IMR-90 (cell line): ENCODE measurements around the gene KIAA0319L. TPM values are rescaled to one million over a fixed set of nuclear protein-coding genes. Genes with fewer than 3 reads are reported as not detected.

ENCODE experiments used
- ATAC-seq: fragments of 200-7000 bp; cut with Tn5 transposase; 2 replicates; pipeline ENCODE4 v1.9.1; 2020; ENCODE audit warnings: low read depth, mild to moderate bottlenecking, moderate library complexity
- BruUV-seq: library from RNA; stranded (reverse); fragments of 400-500 nt; replicated peaks from 2 replicates; lab custom pipeline; 2021; lab: Mats Ljungman, UMichigan
- CTCF ChIA-PET: fragments of 300-600 bp; formaldehyde crosslinking; extraction: SDS; loops from one replicate; lab custom pipeline; 2021; ENCODE audit warnings: antibody characterized with exemption; lab: Yijun Ruan, JAX
- POLR2A ChIA-PET: fragments of 300-600 bp; sonication (Branson Sonifier 250); formaldehyde crosslinking; loops from one replicate; lab custom pipeline; 2022; ENCODE audit warnings: antibody characterized with exemption; ENCODE audit not compliant: unreplicated experiment; lab: Charles Lee
- DNase-seq: peaks from one replicate; pipeline ENCODE4 v3.0.0; 2013
- H2AFZ ChIP-seq: replicated peaks from 2 replicates; pipeline ENCODE3; 2013; ENCODE audit warnings: low read length, mild to moderate bottlenecking; ENCODE audit not compliant: poor library complexity
- H2AK5ac ChIP-seq: 2 replicates; pipeline ENCODE4 v1.6.1; 2013; ENCODE audit warnings: low read depth, low read length, inconsistent platforms
- H2AK9ac ChIP-seq: replicated peaks from 2 replicates; pipeline ENCODE3; 2013; ENCODE audit warnings: mild to moderate bottlenecking, low read depth, low read length, moderate library complexity; ENCODE audit not compliant: poor library complexity
- H2BK120ac ChIP-seq: 2 replicates; pipeline ENCODE4 v1.6.1; 2013; ENCODE audit warnings: low read depth, low read length, inconsistent platforms
- H2BK15ac ChIP-seq: 3 replicates; pipeline ENCODE4 v1.6.1; 2013; ENCODE audit warnings: low read depth, low read length, inconsistent platforms
- H2BK20ac ChIP-seq: 2 replicates; pipeline ENCODE4 v1.6.1; 2013; ENCODE audit warnings: low read depth, mild to moderate bottlenecking, inconsistent platforms, low read length, moderate library complexity
- H2BK5ac ChIP-seq: 2 replicates; pipeline ENCODE4 v1.6.1; 2013; ENCODE audit warnings: mild to moderate bottlenecking, low read depth, low read length, inconsistent platforms; ENCODE audit not compliant: poor library complexity, severe bottlenecking
- H3K14ac ChIP-seq: replicated peaks from 2 replicates; pipeline ENCODE4 v1.6.1; 2013; ENCODE audit warnings: low read depth, low read length, inconsistent platforms
- H3K18ac ChIP-seq: 2 replicates; pipeline ENCODE4 v1.6.1; 2013; ENCODE audit warnings: low read depth, low read length, control low read depth
- H3K23ac ChIP-seq: 2 replicates; pipeline ENCODE4 v1.6.1; 2013; ENCODE audit warnings: low read depth, low read length, inconsistent platforms
- H3K27ac ChIP-seq: 2 replicates; pipeline ENCODE4 v1.5.1; 2013; ENCODE audit warnings: mild to moderate bottlenecking, control low read depth, low read length; ENCODE audit not compliant: insufficient read depth
- H3K27me3 ChIP-seq: 2 replicates; pipeline ENCODE4 v1.6.1; 2013; ENCODE audit warnings: low read length; ENCODE audit not compliant: control insufficient read depth, insufficient read depth
- H3K36me3 ChIP-seq: 2 replicates; pipeline ENCODE4 v1.6.1; 2013; ENCODE audit warnings: low read length, mixed read lengths; ENCODE audit not compliant: control insufficient read depth, insufficient read depth
- H3K4ac ChIP-seq: 2 replicates; pipeline ENCODE4 v1.6.1; 2013; ENCODE audit warnings: low read depth, low read length, inconsistent platforms
- H3K4me1 ChIP-seq: 2 replicates; pipeline ENCODE4 v1.6.1; 2013; ENCODE audit warnings: low read length, mixed read lengths; ENCODE audit not compliant: control insufficient read depth, insufficient read depth
- H3K4me2 ChIP-seq: 2 replicates; pipeline ENCODE4 v1.6.1; 2013; ENCODE audit warnings: low read depth, mild to moderate bottlenecking, control low read depth, low read length, moderate library complexity
- H3K4me3 ChIP-seq: 2 replicates; pipeline ENCODE4 v1.5.1; 2013; ENCODE audit warnings: low read depth, mild to moderate bottlenecking, control low read depth, low read length, moderate library complexity; ENCODE audit not compliant: insufficient read depth
- H3K56ac ChIP-seq: 2 replicates; pipeline ENCODE4 v1.6.1; 2013; ENCODE audit warnings: low read length, inconsistent platforms; ENCODE audit not compliant: insufficient read depth; ENCODE audit errors: extremely low read depth
- H3K79me1 ChIP-seq, 2 experiments: 2 replicates each; pipeline ENCODE4 v1.6.1; 2013; ENCODE audit warnings: low read length in 2 of 2, inconsistent platforms in 1 of 2, low read depth in 1 of 2
- H3K9ac ChIP-seq: 2 replicates; pipeline ENCODE4 v1.6.1; 2013; ENCODE audit warnings: low read depth, low read length, control low read depth
- H3K9me1 ChIP-seq: 2 replicates; pipeline ENCODE4 v1.6.1; 2013; ENCODE audit warnings: low read length, inconsistent platforms; ENCODE audit not compliant: insufficient read depth
- H3K9me3 ChIP-seq: 2 replicates; pipeline ENCODE4 v1.6.1; 2013; ENCODE audit warnings: low read length; ENCODE audit not compliant: control insufficient read depth, insufficient read depth
- H4K20me1 ChIP-seq: 2 replicates; pipeline ENCODE4 v1.6.1; 2013; ENCODE audit warnings: low read length, inconsistent platforms; ENCODE audit not compliant: insufficient read depth
- H4K5ac ChIP-seq: 2 replicates; pipeline ENCODE4 v1.6.1; 2013; ENCODE audit warnings: mild to moderate bottlenecking, low read depth, low read length, control low read depth
- H4K8ac ChIP-seq, 2 experiments: 2 replicates each; pipeline ENCODE4 v1.6.1; 2013; ENCODE audit warnings: low read depth in 2 of 2, low read length in 2 of 2, control low read depth in 1 of 2, inconsistent platforms in 1 of 2
- H4K91ac ChIP-seq: 2 replicates; pipeline ENCODE4 v1.6.1; 2013; ENCODE audit warnings: low read depth, low read length, inconsistent platforms; ENCODE audit not compliant: insufficient read depth
- BHLHE40 ChIP-seq: fragments of 150-350 bp; IDR thresholded peaks from 2 replicates; pipeline ENCODE4 v1.6.1; 2016; ENCODE audit warnings: mild to moderate bottlenecking, low read depth, low read length
- CEBPB ChIP-seq: IDR thresholded peaks from 2 replicates; pipeline ENCODE4 v1.6.1; 2012; ENCODE audit warnings: low read depth, low read length, improper control_type of control experiment
- CHD1 ChIP-seq: IDR thresholded peaks from 2 replicates; pipeline ENCODE4 v1.6.1; 2012; ENCODE audit warnings: low read depth, low read length, improper control_type of control experiment
- CTCF ChIP-seq: conservative IDR thresholded peaks from 2 replicates; pipeline ENCODE4 v1.5.1; 2012; ENCODE audit warnings: mild to moderate bottlenecking, low read depth, low read length, improper control_type of control experiment
- ELK1 ChIP-seq: fragments of 150-350 bp; IDR thresholded peaks from 2 replicates; pipeline ENCODE4 v1.6.1; 2016; ENCODE audit warnings: low read depth, mild to moderate bottlenecking, low read length, moderate library complexity, borderline replicate concordance
- FOS ChIP-seq: fragments of 150-350 bp; IDR thresholded peaks from 2 replicates; pipeline ENCODE4 v1.6.1; 2016; ENCODE audit warnings: low read depth, low read length
- MAFK ChIP-seq: IDR thresholded peaks from 2 replicates; pipeline ENCODE4 v1.6.1; 2012; ENCODE audit warnings: low read depth, low read length, improper control_type of control experiment
- MAZ ChIP-seq: IDR thresholded peaks from 2 replicates; pipeline ENCODE4 v1.6.1; 2012; ENCODE audit warnings: low read depth, mild to moderate bottlenecking, low read length, improper control_type of control experiment, moderate library complexity, borderline replicate concordance
- MXI1 ChIP-seq: IDR thresholded peaks from 2 replicates; pipeline ENCODE4 v1.6.1; 2012; ENCODE audit warnings: low read depth, mild to moderate bottlenecking, low read length, moderate library complexity, borderline replicate concordance
- NFE2L2 ChIP-seq: fragments of 150-350 bp; IDR thresholded peaks from 2 replicates; pipeline ENCODE4 v1.6.1; 2016; ENCODE audit warnings: low read depth, mild to moderate bottlenecking, low read length
- POLR2A ChIP-seq: IDR thresholded peaks from 2 replicates; pipeline ENCODE4 v1.6.1; 2012; ENCODE audit warnings: mild to moderate bottlenecking, low read depth, low read length
- RAD21 ChIP-seq: IDR thresholded peaks from 2 replicates; pipeline ENCODE4 v1.6.1; 2012; ENCODE audit warnings: low read length, improper control_type of control experiment
- RCOR1 ChIP-seq: IDR thresholded peaks from 2 replicates; pipeline ENCODE4 v1.6.1; 2012; ENCODE audit warnings: mild to moderate bottlenecking, low read length, improper control_type of control experiment; ENCODE audit not compliant: insufficient replicate concordance
- RFX5 ChIP-seq: IDR thresholded peaks from 2 replicates; pipeline ENCODE4 v1.8.0; 2012; ENCODE audit warnings: low read depth, mild to moderate bottlenecking, low read length, moderate library complexity
- SMC3 ChIP-seq: fragments of 150-350 bp; IDR thresholded peaks from 2 replicates; pipeline ENCODE4 v1.6.1; 2016; ENCODE audit warnings: low read depth, mild to moderate bottlenecking, antibody characterized with exemption, low read length, moderate library complexity
- WGBS, 2 experiments: methylation state at CpG; one replicate each; pipeline versions ENCODE4 v1.1.5 to v1.1.7; 2013; ENCODE audit warnings: missing lambda C conversion rate in 2 of 2; ENCODE audit not compliant: insufficient read length in 1 of 2; ENCODE audit errors: extremely low coverage in 2 of 2; 5-methylcytosine and 5-hydroxymethylcytosine counted together
- dilution Hi-C: fragments of 300-500 bp; cut with HindIII; formaldehyde crosslinking; loops from one replicate; pipeline ENCODE4 v1.14.3; 2018; ENCODE audit warnings: low sequenced_read_pairs; ENCODE audit not compliant: unreplicated experiment
- in situ Hi-C: fragments of 300-500 bp; cut with MboI; formaldehyde crosslinking; loops from 3 replicates; pipeline ENCODE4 v1.14.3; 2019; ENCODE audit warnings: low sequenced_read_pairs, inconsistent platforms, mixed read lengths
- intact Hi-C: fragments of 100-400 bp; cut with micrococcal nuclease; formaldehyde crosslinking; loops from 2 replicates; pipeline ENCODE4 v1.10.0; 2022
- polyA plus RNA-seq, 3 experiments: library from polyadenylated mRNA; depleted of rRNA; stranded (reverse); fragments of >200 nt; gene quantifications; 2 replicates each; pipeline ENCODE4 v1.2.3, GENCODE V29; 2012; ENCODE audit warnings: low replicate concordance in 1 of 3
- total RNA-seq: library from RNA; depleted of rRNA; stranded (reverse); fragments of >200 nt; gene quantifications from 2 replicates; pipeline ENCODE4 v1.2.3, GENCODE V29; 2012
- TF ChIP-seq, protein P1 (sequence below): fragments of 150-350 bp; IDR thresholded peaks from 2 replicates; pipeline ENCODE4 v1.6.1; 2017; ENCODE audit warnings: mild to moderate bottlenecking, antibody characterized with exemption, low read length, low read depth

Gene KIAA0319L
- total and polyA plus RNA-seq, 2 of the 4 experiments (the other 2 are of a cell fraction) = 38.0 to 49.8 TPM

DNA sequence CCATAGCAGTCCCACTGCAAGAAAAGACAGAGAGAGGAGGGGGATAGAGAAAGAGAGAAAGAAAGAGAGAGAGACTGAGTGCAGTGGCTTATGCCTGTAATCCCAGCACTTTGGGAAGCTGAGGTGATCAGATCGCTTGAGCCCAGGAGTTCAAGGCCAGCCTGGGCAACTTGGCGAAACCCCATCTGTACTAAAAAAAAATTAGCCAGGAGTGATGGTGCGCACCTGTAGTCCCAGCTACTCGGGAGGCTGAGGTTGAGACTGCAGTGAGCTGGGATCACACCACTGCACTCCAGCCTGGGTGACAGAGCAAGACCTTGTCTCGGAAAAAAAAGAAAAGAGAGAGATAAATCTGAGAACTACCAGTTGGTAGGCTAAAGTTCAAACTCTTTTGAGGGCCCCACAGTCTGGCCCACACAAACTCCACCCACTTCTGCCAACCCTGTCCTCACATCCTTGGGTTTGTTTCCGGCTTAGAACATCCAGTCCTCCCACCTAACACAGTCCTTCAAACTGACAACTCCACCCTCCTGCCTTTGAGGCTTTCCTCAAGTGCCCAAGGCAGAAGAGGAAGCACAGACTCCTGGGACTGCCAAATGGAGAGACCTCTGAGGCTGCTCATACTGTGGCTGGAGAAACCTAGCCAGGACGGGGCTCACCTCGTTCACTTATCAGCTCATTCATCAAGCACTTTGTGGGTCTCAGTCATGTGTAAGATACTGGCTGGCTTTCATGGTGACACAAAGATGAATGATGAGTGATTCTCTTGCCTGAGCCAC is 36.0 kb upstream of the KIAA0319L start:
- H3K9me3 ChIP-seq = no peaks in the 10 kb centered on the region
- H4K8ac ChIP-seq = no peak overlapping the region
- no peak overlapping the region for H3K4ac ChIP-seq
- dilution Hi-C loops = no loop called here
- no peaks in the 10 kb centered on the region; the same call in 1 of the 2 replicates for H4K20me1 ChIP-seq
- DNase-seq (no peak), ATAC-seq (no peak)
- H3K56ac ChIP-seq = no peak overlapping the region
- no peak overlapping the region for H3K4me2 ChIP-seq
- ChIA-PET POLR2A (no interaction called here), CTCF (no interaction called here)
- no peaks in the 10 kb centered on the region for H3K4me1 ChIP-seq
- no peak overlapping the region for H2BK5ac ChIP-seq
- H4K5ac ChIP-seq = no peak overlapping the region
- H3K36me3 ChIP-seq = peaks cover 6% of the 10 kb centered on the region
- H3K27ac ChIP-seq = no peak overlapping the region
- in situ Hi-C loops = no loop called here
- no peak overlapping the region for H2BK120ac ChIP-seq
- H3K14ac ChIP-seq = no peak overlapping the region
- no peak overlapping the region for H2BK15ac ChIP-seq
- H3K9ac ChIP-seq = no peak overlapping the region
- no peaks in the 10 kb centered on the region for H3K79me1 ChIP-seq
- no peak overlapping the region for H3K4me3 ChIP-seq
- H2AK5ac ChIP-seq = no peak overlapping the region
- H3K27me3 ChIP-seq = no peaks in the 10 kb centered on the region
- H2BK20ac ChIP-seq = no peak overlapping the region
- intact Hi-C loops = no loop called here
- no peak overlapping the region for H2AK9ac ChIP-seq
- H4K91ac ChIP-seq = no peak overlapping the region
- no peak overlapping the region for H3K18ac ChIP-seq
- TF ChIP-seq CTCF (no peak), ELK1 (no peak), RFX5 (no peak), MXI1 (no peak), CHD1 (no peak), MAFK (no peak), FOS (no peak), RAD21 (no peak), NFE2L2 (no peak), RCOR1 (no peak), MAZ (no peak), CEBPB (no peak), POLR2A (no peak), SMC3 (no peak), BHLHE40 (no peak)
- TF ChIP-seq, protein P1, sequence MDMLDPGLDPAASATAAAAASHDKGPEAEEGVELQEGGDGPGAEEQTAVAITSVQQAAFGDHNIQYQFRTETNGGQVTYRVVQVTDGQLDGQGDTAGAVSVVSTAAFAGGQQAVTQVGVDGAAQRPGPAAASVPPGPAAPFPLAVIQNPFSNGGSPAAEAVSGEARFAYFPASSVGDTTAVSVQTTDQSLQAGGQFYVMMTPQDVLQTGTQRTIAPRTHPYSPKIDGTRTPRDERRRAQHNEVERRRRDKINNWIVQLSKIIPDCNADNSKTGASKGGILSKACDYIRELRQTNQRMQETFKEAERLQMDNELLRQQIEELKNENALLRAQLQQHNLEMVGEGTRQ = no peak
- no peak overlapping the region for H2AFZ ChIP-seq
- WGBS, 2 experiments = no CpG with 5 or more reads among the region's 8 CpGs
- BruUV-seq = no TSS peak
- H3K23ac ChIP-seq = peak overlapping the region; percentile 16; the same call in 1 of the 2 replicates
- peaks cover 24% of the 10 kb centered on the region for H3K9me1 ChIP-seq
